ENCODE measurements around the gene OR1I1. TPM values are rescaled to one million over a fixed set of nuclear protein-coding genes. Genes with fewer than 3 reads are reported as not detected.

OR1I1 gene
- total RNA-seq, 1 experiment from 2014 or later, result not detected

DNA sequence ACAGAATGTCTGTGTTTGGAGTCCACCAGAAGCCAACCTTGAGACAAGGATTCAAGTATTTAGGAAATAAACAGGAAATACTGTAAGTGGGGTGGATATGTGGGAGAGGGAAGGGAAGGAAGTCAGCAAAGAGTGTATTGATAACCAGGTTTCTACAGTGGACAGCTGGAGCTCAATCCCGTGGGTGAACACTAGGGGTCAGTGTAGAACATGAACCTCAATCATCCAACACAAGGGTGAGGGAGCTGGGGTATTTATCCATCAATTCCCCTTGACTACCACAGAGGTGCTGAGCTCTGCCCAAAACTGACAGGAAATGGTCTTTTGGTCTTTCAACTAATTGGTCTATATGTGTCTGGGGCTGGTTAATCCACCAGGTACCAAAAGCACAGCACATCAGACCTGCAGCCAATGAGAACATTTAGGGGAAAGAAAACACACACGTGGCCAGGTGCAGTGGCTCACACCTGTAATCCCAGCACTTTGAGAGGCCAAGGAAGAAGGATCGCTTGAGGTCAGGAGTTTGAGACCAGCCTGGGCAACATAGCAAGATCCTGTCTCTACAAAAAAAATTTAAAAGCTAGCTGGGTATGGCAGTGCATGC, 19.6 kb downstream of the OR1I1 start:
- Histone ChIP-seq H3K18ac (ENCODE audit: insufficient read length, low read depth, low read length) (no peak overlapping the region), H3K79me1 (ENCODE audit: insufficient read depth, low read depth, low read length, poor library complexity, severe bottlenecking) (no peaks in the 10 kb centered on the region), H3K4me2 (ENCODE audit: insufficient read depth, insufficient read length, low read length) (no peak overlapping the region), H2BK15ac (ENCODE audit: low read depth, low read length) (no peak overlapping the region), H3K27ac (ENCODE audit: insufficient read length, low read depth, low read length) (no peak overlapping the region), H2AK5ac (ENCODE audit: insufficient read length, low read length) (no peak overlapping the region), H3K23ac (ENCODE audit: insufficient read length, low read depth, low read length) (no peak overlapping the region), H3T11ph (ENCODE audit: low read length) (no peak overlapping the region), H3K79me2 (ENCODE audit: insufficient read depth, low read length) (no peaks in the 10 kb centered on the region), H2BK5ac (ENCODE audit: insufficient read length, low read length) (no peak overlapping the region), H3K9me3 (ENCODE audit: control insufficient read depth, low read depth, low read length) (no peaks in the 10 kb centered on the region), H2BK120ac (ENCODE audit: low read depth, low read length, poor library complexity, severe bottlenecking) (no peak overlapping the region), H2AFZ (ENCODE audit: low read length) (no peak overlapping the region), H3K9ac (ENCODE audit: extremely low read depth, insufficient read length, low read length) (no peak overlapping the region), H3K23me2 (ENCODE audit: insufficient read length, low read depth, low read length, poor library complexity, severe bottlenecking) (no peaks in the 10 kb centered on the region), H4K8ac (replicated peaks; ENCODE audit: insufficient read length, low read depth, low read length) (no peak overlapping the region), H3K4me1 (ENCODE audit: insufficient read depth, low read length) (no peaks in the 10 kb centered on the region; the same call in 1 of the 2 replicates), H4K5ac (ENCODE audit: insufficient read length, low read depth, low read length) (no peak overlapping the region), H4K91ac (ENCODE audit: insufficient read length, low read depth, low read length) (no peak overlapping the region), H3K56ac (ENCODE audit: insufficient read length, low read depth, low read length) (no peak overlapping the region), H2BK20ac (ENCODE audit: low read depth, low read length, poor library complexity, severe bottlenecking) (no peak overlapping the region), H3K4ac (ENCODE audit: low read depth, low read length) (no peak overlapping the region), H2BK12ac (ENCODE audit: insufficient read length, low read depth, low read length) (no peak overlapping the region), H3K27me3 (ENCODE audit: insufficient read depth, low read length) (no peaks in the 10 kb centered on the region), H4K20me1 (ENCODE audit: control insufficient read depth, insufficient read depth, insufficient read length) (no peaks in the 10 kb centered on the region), H3K14ac (ENCODE audit: insufficient read depth, low read length) (no peak overlapping the region)
- Mint-ChIP-seq H3K27ac (no peak overlapping the region), H3K4me1 (peaks cover 2 to 5% of the 10 kb centered on the region in 2 experiments), H3K4me3 (no peak overlapping the region), H3K27me3 (ENCODE audit: low read depth) (peaks cover 2% of the 10 kb centered on the region; the same call in 1 of the 2 replicates), H3K9me3 (peaks cover 22 to 28% of the 10 kb centered on the region in 2 experiments), H3K36me3 (ENCODE audit: insufficient read depth in 1 of 3, low read depth in 3 of 3) (peaks cover 0 to 10% (median 9%) of the 10 kb centered on the region in 3 experiments; a peak in 3 of 7 replicates)
- peak; percentile 80 for DNase-seq
- TF ChIP-seq, protein P1, sequence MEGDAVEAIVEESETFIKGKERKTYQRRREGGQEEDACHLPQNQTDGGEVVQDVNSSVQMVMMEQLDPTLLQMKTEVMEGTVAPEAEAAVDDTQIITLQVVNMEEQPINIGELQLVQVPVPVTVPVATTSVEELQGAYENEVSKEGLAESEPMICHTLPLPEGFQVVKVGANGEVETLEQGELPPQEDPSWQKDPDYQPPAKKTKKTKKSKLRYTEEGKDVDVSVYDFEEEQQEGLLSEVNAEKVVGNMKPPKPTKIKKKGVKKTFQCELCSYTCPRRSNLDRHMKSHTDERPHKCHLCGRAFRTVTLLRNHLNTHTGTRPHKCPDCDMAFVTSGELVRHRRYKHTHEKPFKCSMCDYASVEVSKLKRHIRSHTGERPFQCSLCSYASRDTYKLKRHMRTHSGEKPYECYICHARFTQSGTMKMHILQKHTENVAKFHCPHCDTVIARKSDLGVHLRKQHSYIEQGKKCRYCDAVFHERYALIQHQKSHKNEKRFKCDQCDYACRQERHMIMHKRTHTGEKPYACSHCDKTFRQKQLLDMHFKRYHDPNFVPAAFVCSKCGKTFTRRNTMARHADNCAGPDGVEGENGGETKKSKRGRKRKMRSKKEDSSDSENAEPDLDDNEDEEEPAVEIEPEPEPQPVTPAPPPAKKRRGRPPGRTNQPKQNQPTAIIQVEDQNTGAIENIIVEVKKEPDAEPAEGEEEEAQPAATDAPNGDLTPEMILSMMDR (conservative IDR thresholded peaks at IDR 0.05), result peak; percentile 84
- WGBS (ENCODE audit: extremely low coverage, insufficient read length, low lambda C conversion rate), result no CpG with 5 or more reads among the region's 3 CpGs
